IMR-90 (cell line): ENCODE data around the gene GNE.
"Not testable (repeated sequence)": the region's sequence is repeated elsewhere in the genome, so short reads cannot be mapped to it uniquely, and the experiment has no call there.

Experiments used
- CEBPB ChIP-seq: IDR thresholded peaks from 2 replicates; pipeline ENCODE4 v1.6.1; 2012; ENCODE audit warnings: low read depth, low read length, improper control_type of control experiment
- CTCF ChIP-seq: conservative IDR thresholded peaks from 2 replicates; pipeline ENCODE4 v1.5.1; 2012; ENCODE audit warnings: mild to moderate bottlenecking, low read depth, low read length, improper control_type of control experiment
- ELK1 ChIP-seq: fragments of 150-350 bp; IDR thresholded peaks from 2 replicates; pipeline ENCODE4 v1.6.1; 2016; ENCODE audit warnings: low read depth, mild to moderate bottlenecking, low read length, moderate library complexity, borderline replicate concordance
- FOS ChIP-seq: fragments of 150-350 bp; IDR thresholded peaks from 2 replicates; pipeline ENCODE4 v1.6.1; 2016; ENCODE audit warnings: low read depth, low read length
- MAZ ChIP-seq: IDR thresholded peaks from 2 replicates; pipeline ENCODE4 v1.6.1; 2012; ENCODE audit warnings: low read depth, mild to moderate bottlenecking, low read length, improper control_type of control experiment, moderate library complexity, borderline replicate concordance
- MXI1 ChIP-seq: IDR thresholded peaks from 2 replicates; pipeline ENCODE4 v1.6.1; 2012; ENCODE audit warnings: low read depth, mild to moderate bottlenecking, low read length, moderate library complexity, borderline replicate concordance
- NFE2L2 ChIP-seq: fragments of 150-350 bp; IDR thresholded peaks from 2 replicates; pipeline ENCODE4 v1.6.1; 2016; ENCODE audit warnings: low read depth, mild to moderate bottlenecking, low read length
- POLR2A ChIP-seq: IDR thresholded peaks from 2 replicates; pipeline ENCODE4 v1.6.1; 2012; ENCODE audit warnings: mild to moderate bottlenecking, low read depth, low read length
- RAD21 ChIP-seq: IDR thresholded peaks from 2 replicates; pipeline ENCODE4 v1.6.1; 2012; ENCODE audit warnings: low read length, improper control_type of control experiment
- RCOR1 ChIP-seq: IDR thresholded peaks from 2 replicates; pipeline ENCODE4 v1.6.1; 2012; ENCODE audit warnings: mild to moderate bottlenecking, low read length, improper control_type of control experiment; ENCODE audit not compliant: insufficient replicate concordance
- RFX5 ChIP-seq: IDR thresholded peaks from 2 replicates; pipeline ENCODE4 v1.8.0; 2012; ENCODE audit warnings: low read depth, mild to moderate bottlenecking, low read length, moderate library complexity
- SMC3 ChIP-seq: fragments of 150-350 bp; IDR thresholded peaks from 2 replicates; pipeline ENCODE4 v1.6.1; 2016; ENCODE audit warnings: low read depth, mild to moderate bottlenecking, antibody characterized with exemption, low read length, moderate library complexity
- USF2 ChIP-seq: fragments of 150-350 bp; IDR thresholded peaks from 2 replicates; pipeline ENCODE4 v1.6.1; 2017; ENCODE audit warnings: mild to moderate bottlenecking, antibody characterized with exemption, low read length, low read depth

GRCh38 chr9:36239205-36239604 lies 19.0 kb downstream of the GNE start:
- not testable (repeated sequence) for TF ChIP-seq SMC3, CTCF, POLR2A, RFX5, ELK1, NFE2L2, MXI1, RAD21, USF2, CEBPB, RCOR1, FOS, MAZ
